GM19193 (cell line): ENCODE measurements around the gene AIMP2.

Source experiments
- POLR2A ChIP-seq: IDR thresholded peaks from 4 replicates; pipeline ENCODE4 v1.6.1; 2011; ENCODE audit not compliant: insufficient read depth, insufficient read length; ENCODE audit errors: extremely low read depth

AIMP2 gene

GRCh38 chr7:6026820-6027311 is 17.8 kb downstream of the AIMP2 start:
- no peak for TF ChIP-seq POLR2A

- TF ChIP-seq POLR2A = no peak
Observed at GRCh38 chr7:6027806-6028365, 18.8 kb downstream of the AIMP2 start.

- TF ChIP-seq POLR2A = no peak
Observed at GRCh38 chr7:6028563-6028962, 19.5 kb downstream of the AIMP2 start.

DNA sequence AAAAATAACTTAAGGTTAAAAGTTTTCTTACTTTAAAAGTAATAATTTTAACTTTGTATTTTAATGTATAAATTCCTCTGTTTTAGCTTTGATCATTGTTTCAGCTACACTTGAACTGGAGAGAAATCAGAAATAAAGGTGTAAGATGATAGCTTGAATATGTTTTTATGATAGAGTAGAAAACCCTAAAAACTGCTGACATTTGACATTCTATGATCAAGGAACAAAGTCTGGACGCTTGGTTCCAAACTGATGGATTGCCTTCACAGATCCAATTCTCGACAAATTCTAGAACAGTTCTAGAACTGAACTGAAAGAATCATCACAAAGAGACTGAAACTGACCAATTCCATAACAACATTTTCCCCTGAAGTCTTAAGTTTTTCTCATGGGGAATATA is 21.9 kb downstream of the AIMP2 start, which contains the start of gene ANKRD61:
TSS of gene ANKRD61 (plus strand) at position 389 of the 400 bp plus-strand sequence. CDS start at position 389, 0 bp downstream.
- TF ChIP-seq POLR2A = no peak

DNA sequence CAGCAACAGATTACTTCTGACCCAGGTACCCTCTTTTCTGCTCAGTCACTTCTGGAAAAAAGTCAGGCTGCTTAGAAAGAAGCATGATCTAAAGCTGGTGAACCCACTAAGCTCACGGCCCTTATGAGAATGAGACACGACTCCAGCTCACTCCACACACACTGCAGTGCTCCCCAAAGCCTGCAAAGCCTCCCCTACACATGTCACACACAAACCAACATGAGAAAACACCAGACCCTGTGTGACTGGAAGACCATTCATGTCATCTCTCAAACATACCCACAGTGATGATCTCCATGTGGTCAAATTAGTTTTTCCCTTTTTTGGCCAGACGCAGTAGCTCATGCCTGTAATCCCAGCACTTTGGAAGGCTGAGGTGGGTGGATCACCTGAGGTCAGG is 22.5 kb downstream of the AIMP2 start:
- TF ChIP-seq POLR2A = no peak

GRCh38 chr7:6032167-6032566 is 23.1 kb downstream of the AIMP2 start:
- no peak for TF ChIP-seq POLR2A

- TF ChIP-seq POLR2A = no peak
Observed at GRCh38 chr7:6032641-6033040, 23.6 kb downstream of the AIMP2 start.

- no peak for TF ChIP-seq POLR2A
Observed at GRCh38 chr7:6035165-6035564, 26.1 kb downstream of the AIMP2 start.

- no peak for TF ChIP-seq POLR2A
Observed at GRCh38 chr7:6035686-6036085, 26.6 kb downstream of the AIMP2 start.

GRCh38 chr7:6049780-6050179 is 40.7 kb downstream of the AIMP2 start:
- no peak for TF ChIP-seq POLR2A

GRCh38 chr7:6056616-6057015 is 47.5 kb downstream of the AIMP2 start:
- TF ChIP-seq POLR2A = no peak

- TF ChIP-seq POLR2A = no peak
Observed at GRCh38 chr7:6057316-6058129, 48.5 kb downstream of the AIMP2 start.

DNA sequence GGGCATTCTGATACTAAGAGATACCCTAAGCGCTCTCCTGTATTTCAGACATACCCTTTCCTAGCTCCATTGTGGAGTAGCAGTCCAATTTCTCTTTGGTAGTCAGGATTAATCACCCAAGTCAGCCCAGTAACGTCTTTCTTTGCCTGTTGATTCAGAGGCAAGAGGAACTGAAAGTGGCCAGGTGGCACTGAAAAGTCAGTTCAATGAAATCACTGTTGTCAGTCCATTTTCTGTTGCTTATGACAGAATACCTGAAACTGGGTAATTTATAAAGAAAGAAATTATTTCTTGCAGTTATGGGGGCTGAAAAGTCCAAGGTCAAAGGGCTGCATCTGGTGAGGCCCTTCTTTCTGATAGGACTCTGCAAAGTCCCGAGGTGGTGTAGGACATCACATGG is 62.3 kb downstream of the AIMP2 start:
- no peak for TF ChIP-seq POLR2A
